DOHH2 (cell line): ENCODE measurements around the gene MFAP4.

ENCODE experiments used
- H3F3A ChIP-seq: fragments of 200-600 bp; sonication (generic), shearing (Covaris generic); 2 replicates; pipeline ENCODE4 v1.6.0; 2016; ENCODE audit warnings: antibody characterized with exemption, mild to moderate bottlenecking; ENCODE audit not compliant: control insufficient read depth, insufficient read depth
- H3K27ac ChIP-seq: fragments of 200-600 bp; sonication (generic); 2 replicates; pipeline ENCODE4 v1.5.1; 2014; ENCODE audit warnings: low read depth, mild to moderate bottlenecking, low read length, moderate library complexity
- H3K27me3 ChIP-seq: fragments of 200-600 bp; sonication (generic); 2 replicates; pipeline ENCODE4 v1.6.1; 2014; ENCODE audit warnings: mild to moderate bottlenecking, low read length, mixed read lengths; ENCODE audit not compliant: control insufficient read depth
- H3K36me3 ChIP-seq: fragments of 200-600 bp; sonication (generic); 2 replicates; pipeline ENCODE4 v1.6.1; 2014; ENCODE audit warnings: mild to moderate bottlenecking, low read length, moderate library complexity, mixed read lengths; ENCODE audit not compliant: control insufficient read depth
- H3K4me1 ChIP-seq: fragments of 200-600 bp; sonication (generic); 2 replicates; pipeline ENCODE4 v1.6.1; 2014; ENCODE audit warnings: mild to moderate bottlenecking, low read length, mixed read lengths; ENCODE audit not compliant: control insufficient read depth
- H3K4me2 ChIP-seq: fragments of 200-600 bp; sonication (generic); 2 replicates; pipeline ENCODE4 v1.6.0; 2014; ENCODE audit warnings: mild to moderate bottlenecking, low read length, moderate library complexity
- H3K4me3 ChIP-seq: fragments of 200-600 bp; sonication (generic); 2 replicates; pipeline ENCODE4 v1.5.1; 2014; ENCODE audit warnings: mild to moderate bottlenecking, low read length, mixed read lengths
- H3K79me2 ChIP-seq: fragments of 200-600 bp; sonication (generic); 2 replicates; pipeline ENCODE4 v1.6.1; 2014; ENCODE audit warnings: mild to moderate bottlenecking, low read length, mixed read lengths; ENCODE audit not compliant: control insufficient read depth
- H3K9me2 ChIP-seq: fragments of 200-600 bp; sonication (generic); replicated peaks from 2 replicates; pipeline ENCODE4 v1.6.1; 2014; ENCODE audit warnings: mild to moderate bottlenecking, low read length, mixed read lengths; ENCODE audit not compliant: control insufficient read depth
- H3K9me3 ChIP-seq: fragments of 200-600 bp; sonication (generic); 2 replicates; pipeline ENCODE4 v1.6.1; 2014; ENCODE audit warnings: antibody characterized with exemption, low read length, mixed read lengths; ENCODE audit not compliant: control insufficient read depth, insufficient read depth
- H4K20me1 ChIP-seq: fragments of 200-600 bp; sonication (generic); 2 replicates; pipeline ENCODE4 v1.6.0; 2014; ENCODE audit warnings: low read depth, mild to moderate bottlenecking, antibody characterized with exemption, low read length, moderate library complexity; ENCODE audit not compliant: control insufficient read depth, insufficient read depth
- EZH2phosphoT487 ChIP-seq: fragments of 200-600 bp; sonication (generic); IDR thresholded peaks from 2 replicates; pipeline ENCODE4 v1.6.1; 2017; ENCODE audit warnings: borderline replicate concordance, mild to moderate bottlenecking, antibody characterized with exemption, low read length, moderate library complexity, mixed read lengths
- TF ChIP-seq, protein P1 (sequence below): fragments of 200-600 bp; sonication (generic); IDR thresholded peaks from one replicate; pipeline ENCODE4 v1.5.1; 2014; ENCODE audit warnings: antibody characterized with exemption, mild to moderate bottlenecking, low read depth, low read length; ENCODE audit not compliant: poor library complexity, severe bottlenecking

Gene MFAP4

DNA sequence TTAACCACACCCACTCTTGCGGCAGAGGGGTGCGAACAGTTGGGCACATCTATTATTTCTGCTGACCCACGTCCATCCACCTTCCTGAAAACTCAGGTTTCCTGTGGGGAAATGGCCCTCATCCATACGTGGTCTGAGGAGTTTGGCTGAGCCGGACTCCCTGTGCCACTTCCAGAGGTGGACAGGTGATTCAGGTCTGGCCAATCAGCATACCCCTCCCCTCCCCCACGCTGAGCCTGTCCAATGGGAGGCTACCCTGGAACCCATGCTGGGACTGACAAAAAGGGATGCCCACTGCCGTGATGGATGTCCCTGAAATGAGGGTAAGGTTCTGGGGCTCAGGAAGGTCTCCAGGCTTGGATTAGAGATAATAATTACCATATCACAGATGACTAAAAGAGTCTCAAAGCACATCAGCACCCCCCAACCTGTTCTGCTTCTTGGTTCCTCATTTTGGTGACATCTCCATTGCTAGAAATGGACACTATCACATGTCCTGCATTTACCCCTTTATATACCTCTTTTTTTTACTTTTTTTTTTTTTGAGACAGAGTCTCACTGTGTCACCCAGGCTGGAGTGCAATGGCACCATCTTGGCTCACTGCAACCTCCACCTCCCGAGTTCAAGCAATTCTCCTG lies 14.0 kb downstream of the MFAP4 start:
- H3K79me2 ChIP-seq: peaks cover 7% of the 10 kb centered on the region; the same call in 1 of the 2 replicates
- no peak overlapping the region for H3K4me3 ChIP-seq
- no peaks in the 10 kb centered on the region for H3K9me3 ChIP-seq
- TF ChIP-seq, protein P1, sequence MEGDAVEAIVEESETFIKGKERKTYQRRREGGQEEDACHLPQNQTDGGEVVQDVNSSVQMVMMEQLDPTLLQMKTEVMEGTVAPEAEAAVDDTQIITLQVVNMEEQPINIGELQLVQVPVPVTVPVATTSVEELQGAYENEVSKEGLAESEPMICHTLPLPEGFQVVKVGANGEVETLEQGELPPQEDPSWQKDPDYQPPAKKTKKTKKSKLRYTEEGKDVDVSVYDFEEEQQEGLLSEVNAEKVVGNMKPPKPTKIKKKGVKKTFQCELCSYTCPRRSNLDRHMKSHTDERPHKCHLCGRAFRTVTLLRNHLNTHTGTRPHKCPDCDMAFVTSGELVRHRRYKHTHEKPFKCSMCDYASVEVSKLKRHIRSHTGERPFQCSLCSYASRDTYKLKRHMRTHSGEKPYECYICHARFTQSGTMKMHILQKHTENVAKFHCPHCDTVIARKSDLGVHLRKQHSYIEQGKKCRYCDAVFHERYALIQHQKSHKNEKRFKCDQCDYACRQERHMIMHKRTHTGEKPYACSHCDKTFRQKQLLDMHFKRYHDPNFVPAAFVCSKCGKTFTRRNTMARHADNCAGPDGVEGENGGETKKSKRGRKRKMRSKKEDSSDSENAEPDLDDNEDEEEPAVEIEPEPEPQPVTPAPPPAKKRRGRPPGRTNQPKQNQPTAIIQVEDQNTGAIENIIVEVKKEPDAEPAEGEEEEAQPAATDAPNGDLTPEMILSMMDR: no peak
- TF ChIP-seq EZH2phosphoT487: no peak
- H3K4me1 ChIP-seq: peaks cover 5% of the 10 kb centered on the region
- no peaks in the 10 kb centered on the region for H4K20me1 ChIP-seq
- no peaks in the 10 kb centered on the region for H3K9me2 ChIP-seq
- no peak overlapping the region for H3K4me2 ChIP-seq
- H3K27me3 ChIP-seq: no peaks in the 10 kb centered on the region
- no peak overlapping the region for H3K27ac ChIP-seq
- H3F3A ChIP-seq: peaks cover 11% of the 10 kb centered on the region
- H3K36me3 ChIP-seq: no peaks in the 10 kb centered on the region

GRCh38 chr17:19372439-19372838 lies 14.6 kb downstream of the MFAP4 start:
- Histone ChIP-seq H3K9me2 (no peaks in the 10 kb centered on the region), H3K9me3 (no peaks in the 10 kb centered on the region), H3K4me3 (no peak overlapping the region), H3K36me3 (no peaks in the 10 kb centered on the region), H3K4me2 (no peak overlapping the region), H3K27me3 (no peaks in the 10 kb centered on the region), H3K4me1 (peaks cover 5% of the 10 kb centered on the region), H3F3A (peaks cover 10% of the 10 kb centered on the region), H4K20me1 (no peaks in the 10 kb centered on the region), H3K27ac (no peak overlapping the region), H3K79me2 (peaks cover 7% of the 10 kb centered on the region; the same call in 1 of the 2 replicates)
- no peak for TF ChIP-seq EZH2phosphoT487
- TF ChIP-seq, protein P1: no peak

DNA sequence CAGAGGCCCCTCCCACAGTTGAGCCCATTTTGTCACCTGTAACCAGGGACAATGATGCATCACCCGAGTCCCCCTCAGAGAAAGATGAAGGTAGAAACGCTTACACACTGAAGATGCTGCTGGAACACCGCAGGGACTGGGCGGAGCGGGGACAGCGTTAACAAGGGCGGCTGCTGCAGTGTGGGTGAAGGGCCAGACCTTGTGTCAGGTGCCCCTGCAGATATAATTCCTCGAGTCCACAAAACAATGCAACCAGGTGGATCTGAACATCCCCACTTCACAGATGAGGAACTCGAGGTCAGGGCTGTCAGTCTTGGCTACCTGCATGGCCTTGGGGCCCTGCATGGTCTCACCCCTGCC lies 15.0 kb downstream of the MFAP4 start:
- Histone ChIP-seq H3K4me3 (no peak overlapping the region), H3K79me2 (peaks cover 6% of the 10 kb centered on the region; the same call in 1 of the 2 replicates), H3K4me1 (peaks cover 3% of the 10 kb centered on the region), H4K20me1 (no peaks in the 10 kb centered on the region), H3K27ac (no peak overlapping the region), H3K9me3 (no peaks in the 10 kb centered on the region), H3K36me3 (no peaks in the 10 kb centered on the region), H3F3A (peaks cover 6% of the 10 kb centered on the region), H3K4me2 (no peak overlapping the region), H3K27me3 (no peaks in the 10 kb centered on the region), H3K9me2 (no peaks in the 10 kb centered on the region)
- TF ChIP-seq, protein P1: no peak
- TF ChIP-seq EZH2phosphoT487: no peak
